ENCODE measurements around the gene DRAM2. TPM values are rescaled to one million over a fixed set of nuclear protein-coding genes. Genes with fewer than 3 reads are reported as not detected.

The DRAM2 gene
- polyA plus RNA-seq (2012; ENCODE audit: low read depth, missing spikeins): 122 TPM

- DNase-seq (ENCODE audit: insufficient read length, low spot score) (peak; percentile 78), FAIRE-seq (peak; percentile 99)
- TF ChIP-seq POLR2AphosphoS5 (IDR thresholded peaks at IDR 0.05; ENCODE audit: low read depth, low read length): peak; percentile 80
- peak; percentile 89 for TF ChIP-seq TAF1 (IDR thresholded peaks at IDR 0.05; ENCODE audit: low read depth, low read length)
- TF ChIP-seq POLR2A (IDR thresholded peaks at IDR 0.05; ENCODE audit: low read depth, low read length): peak; percentile 82
- no peak for TF ChIP-seq PAX5 (IDR thresholded peaks at IDR 0.05; ENCODE audit: insufficient read depth, low read length, severe bottlenecking)
- TF ChIP-seq SPI1 (IDR thresholded peaks at IDR 0.05; ENCODE audit: low read depth, low read length): no peak
- TF ChIP-seq POU2F2 (IDR thresholded peaks at IDR 0.05; ENCODE audit: low read depth, low read length): 0 out of 2 replicates have a peak, but pooled peaks have one; percentile 27
Observed at GRCh38 chr1:111139956-111140679, at the start of gene DRAM2, which contains the start of gene CEPT1. TSS of gene DRAM2 (minus strand) at chr1:111140093. CDS start at chr1:111131554, 8,539 bp downstream. TSS of gene CEPT1 (plus strand) at chr1:111140223. CDS start at chr1:111147715, 7,492 bp downstream.

- TF ChIP-seq TAF1 (IDR thresholded peaks at IDR 0.05; ENCODE audit: low read depth, low read length) (no peak), POLR2A (IDR thresholded peaks at IDR 0.05; ENCODE audit: low read depth, low read length) (no peak), POLR2AphosphoS5 (IDR thresholded peaks at IDR 0.05; ENCODE audit: low read depth, low read length) (no peak), POU2F2 (IDR thresholded peaks at IDR 0.05; ENCODE audit: low read depth, low read length) (no peak), PAX5 (IDR thresholded peaks at IDR 0.05; ENCODE audit: insufficient read depth, low read length, severe bottlenecking) (no peak), SPI1 (IDR thresholded peaks at IDR 0.05; ENCODE audit: low read depth, low read length) (no peak)
- DNase-seq (ENCODE audit: insufficient read length, low spot score) (no peak), FAIRE-seq (no peak)
Observed at GRCh38 chr1:111184663-111185062, 44.8 kb upstream of the DRAM2 start.

GRCh38 chr1:111183308-111184069 is 43.6 kb upstream of the DRAM2 start:
- DNase-seq (ENCODE audit: insufficient read length, low spot score): no peak
- FAIRE-seq: no peak
- TF ChIP-seq POLR2AphosphoS5 (IDR thresholded peaks at IDR 0.05; ENCODE audit: low read depth, low read length) (no peak), PAX5 (IDR thresholded peaks at IDR 0.05; ENCODE audit: insufficient read depth, low read length, severe bottlenecking) (no peak), SPI1 (IDR thresholded peaks at IDR 0.05; ENCODE audit: low read depth, low read length) (no peak), TAF1 (IDR thresholded peaks at IDR 0.05; ENCODE audit: low read depth, low read length) (no peak), POLR2A (IDR thresholded peaks at IDR 0.05; ENCODE audit: low read depth, low read length) (no peak), POU2F2 (IDR thresholded peaks at IDR 0.05; ENCODE audit: low read depth, low read length) (no peak)

GRCh38 chr1:111182052-111182451 is 42.2 kb upstream of the DRAM2 start:
- no peak for FAIRE-seq
- TF ChIP-seq SPI1 (IDR thresholded peaks at IDR 0.05; ENCODE audit: low read depth, low read length) (no peak), POLR2AphosphoS5 (IDR thresholded peaks at IDR 0.05; ENCODE audit: low read depth, low read length) (no peak), TAF1 (IDR thresholded peaks at IDR 0.05; ENCODE audit: low read depth, low read length) (no peak), POU2F2 (IDR thresholded peaks at IDR 0.05; ENCODE audit: low read depth, low read length) (no peak), POLR2A (IDR thresholded peaks at IDR 0.05; ENCODE audit: low read depth, low read length) (no peak), PAX5 (IDR thresholded peaks at IDR 0.05; ENCODE audit: insufficient read depth, low read length, severe bottlenecking) (no peak)
- DNase-seq (ENCODE audit: insufficient read length, low spot score): no peak

GRCh38 chr1:111179968-111180533 is 40.2 kb upstream of the DRAM2 start:
- TF ChIP-seq POLR2AphosphoS5 (IDR thresholded peaks at IDR 0.05; ENCODE audit: low read depth, low read length) (no peak), POLR2A (IDR thresholded peaks at IDR 0.05; ENCODE audit: low read depth, low read length) (no peak), PAX5 (IDR thresholded peaks at IDR 0.05; ENCODE audit: insufficient read depth, low read length, severe bottlenecking) (no peak), POU2F2 (IDR thresholded peaks at IDR 0.05; ENCODE audit: low read depth, low read length) (no peak), TAF1 (IDR thresholded peaks at IDR 0.05; ENCODE audit: low read depth, low read length) (no peak), SPI1 (IDR thresholded peaks at IDR 0.05; ENCODE audit: low read depth, low read length) (no peak)
- DNase-seq (ENCODE audit: insufficient read length, low spot score) (no peak), FAIRE-seq (no peak)

- TF ChIP-seq POLR2AphosphoS5 (IDR thresholded peaks at IDR 0.05; ENCODE audit: low read depth, low read length) (no peak), TAF1 (IDR thresholded peaks at IDR 0.05; ENCODE audit: low read depth, low read length) (no peak), PAX5 (IDR thresholded peaks at IDR 0.05; ENCODE audit: insufficient read depth, low read length, severe bottlenecking) (no peak), POLR2A (IDR thresholded peaks at IDR 0.05; ENCODE audit: low read depth, low read length) (no peak), POU2F2 (IDR thresholded peaks at IDR 0.05; ENCODE audit: low read depth, low read length) (no peak), SPI1 (IDR thresholded peaks at IDR 0.05; ENCODE audit: low read depth, low read length) (no peak)
- DNase-seq (ENCODE audit: insufficient read length, low spot score): no peak
- peak; percentile 9 for FAIRE-seq
Observed at GRCh38 chr1:111176678-111177077, 36.8 kb upstream of the DRAM2 start.

GRCh38 chr1:111175349-111175748 is 35.5 kb upstream of the DRAM2 start:
- DNase-seq (ENCODE audit: insufficient read length, low spot score): no peak
- FAIRE-seq: no peak
- no peak for TF ChIP-seq POLR2AphosphoS5 (IDR thresholded peaks at IDR 0.05; ENCODE audit: low read depth, low read length)

GRCh38 chr1:111174070-111174469 is 34.2 kb upstream of the DRAM2 start:
- FAIRE-seq (peak; percentile 9), DNase-seq (ENCODE audit: insufficient read length, low spot score) (no peak)
- TF ChIP-seq SPI1 (IDR thresholded peaks at IDR 0.05; ENCODE audit: low read depth, low read length): no peak

- DNase-seq (ENCODE audit: insufficient read length, low spot score): no peak
- FAIRE-seq: no peak
- TF ChIP-seq PAX5 (IDR thresholded peaks at IDR 0.05; ENCODE audit: insufficient read depth, low read length, severe bottlenecking): no peak
Observed at GRCh38 chr1:111172463-111172862, 32.6 kb upstream of the DRAM2 start.
